Cerebellar nuclear complex (tissue), 1 donor: Measurements from ENCODE around the gene ITGA6.

Experiments used
- DNase-seq, 2 experiments: peaks; one replicate each; lab custom pipeline; 2025; lab: John Stamatoyannopoulos, UW

Gene ITGA6

DNA sequence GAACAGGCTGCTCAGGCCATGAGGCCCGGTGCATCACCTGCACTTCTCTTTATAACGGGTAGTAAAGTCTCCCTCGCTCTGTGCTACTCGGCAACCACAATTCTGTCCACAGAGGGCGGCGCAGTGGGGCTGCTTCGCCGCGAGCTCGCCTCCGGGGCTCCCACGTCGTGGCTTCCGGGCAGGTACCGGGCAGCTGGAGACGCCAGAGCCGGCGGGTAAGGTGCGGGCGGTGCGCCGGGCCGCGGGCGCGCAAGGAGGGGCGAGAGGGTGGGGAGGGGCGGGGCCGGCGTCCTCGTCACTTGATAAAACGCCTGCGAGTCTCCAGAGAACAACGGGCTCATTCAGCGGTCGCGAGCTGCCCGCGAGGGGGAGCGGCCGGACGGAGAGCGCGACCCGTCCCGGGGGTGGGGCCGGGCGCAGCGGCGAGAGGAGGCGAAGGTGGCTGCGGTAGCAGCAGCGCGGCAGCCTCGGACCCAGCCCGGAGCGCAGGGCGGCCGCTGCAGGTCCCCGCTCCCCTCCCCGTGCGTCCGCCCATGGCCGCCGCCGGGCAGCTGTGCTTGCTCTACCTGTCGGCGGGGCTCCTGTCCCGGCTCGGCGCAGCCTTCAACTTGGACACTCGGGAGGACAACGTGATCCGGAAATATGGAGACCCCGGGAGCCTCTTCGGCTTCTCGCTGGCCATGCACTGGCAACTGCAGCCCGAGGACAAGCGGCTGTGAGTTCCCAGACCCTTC, at the start of gene ITGA6:
TSS of gene ITGA6 (plus strand) at position 331 of the 734 bp plus-strand sequence.
- no peak for DNase-seq

DNA sequence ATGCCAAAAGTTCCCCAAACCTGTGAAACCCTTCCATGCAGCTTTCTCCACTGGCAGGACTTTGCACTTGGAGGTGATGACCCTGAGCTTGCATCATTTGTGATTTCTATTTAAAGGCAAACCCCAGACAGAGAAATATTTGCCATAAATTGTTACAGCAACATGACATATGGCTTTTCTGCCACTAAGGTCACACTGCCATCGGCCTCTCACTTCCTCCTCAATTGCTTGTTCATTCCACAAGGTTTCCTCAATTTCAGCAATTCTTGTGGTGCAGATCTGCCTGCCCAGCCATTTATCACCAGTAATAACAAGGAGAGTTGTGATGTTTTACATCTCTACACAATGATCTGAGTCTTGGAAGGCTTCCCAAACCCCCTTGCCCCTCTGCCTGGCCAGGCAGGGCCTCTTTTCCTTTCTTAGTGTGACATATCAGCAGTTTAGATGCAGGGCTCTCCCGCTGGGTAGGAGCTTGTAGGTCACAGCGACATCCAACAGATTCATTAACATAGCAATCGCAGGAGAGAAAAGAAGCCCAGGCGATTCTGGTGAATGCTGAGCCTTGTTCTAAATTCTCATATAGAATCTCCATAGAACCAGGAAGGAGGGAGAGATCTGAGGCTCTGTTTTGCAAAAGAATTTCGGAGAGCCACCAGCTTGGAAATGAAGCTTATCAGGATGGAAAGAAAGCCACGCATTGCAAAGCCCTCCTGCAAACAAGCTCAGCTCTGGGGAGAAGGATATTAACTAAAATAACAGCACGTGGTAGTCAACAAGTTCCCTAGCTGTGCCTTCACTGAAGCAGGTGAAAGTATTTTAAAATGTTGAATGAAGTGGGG, 46.7 kb upstream of the ITGA6 start:
- no peak for DNase-seq

DNA sequence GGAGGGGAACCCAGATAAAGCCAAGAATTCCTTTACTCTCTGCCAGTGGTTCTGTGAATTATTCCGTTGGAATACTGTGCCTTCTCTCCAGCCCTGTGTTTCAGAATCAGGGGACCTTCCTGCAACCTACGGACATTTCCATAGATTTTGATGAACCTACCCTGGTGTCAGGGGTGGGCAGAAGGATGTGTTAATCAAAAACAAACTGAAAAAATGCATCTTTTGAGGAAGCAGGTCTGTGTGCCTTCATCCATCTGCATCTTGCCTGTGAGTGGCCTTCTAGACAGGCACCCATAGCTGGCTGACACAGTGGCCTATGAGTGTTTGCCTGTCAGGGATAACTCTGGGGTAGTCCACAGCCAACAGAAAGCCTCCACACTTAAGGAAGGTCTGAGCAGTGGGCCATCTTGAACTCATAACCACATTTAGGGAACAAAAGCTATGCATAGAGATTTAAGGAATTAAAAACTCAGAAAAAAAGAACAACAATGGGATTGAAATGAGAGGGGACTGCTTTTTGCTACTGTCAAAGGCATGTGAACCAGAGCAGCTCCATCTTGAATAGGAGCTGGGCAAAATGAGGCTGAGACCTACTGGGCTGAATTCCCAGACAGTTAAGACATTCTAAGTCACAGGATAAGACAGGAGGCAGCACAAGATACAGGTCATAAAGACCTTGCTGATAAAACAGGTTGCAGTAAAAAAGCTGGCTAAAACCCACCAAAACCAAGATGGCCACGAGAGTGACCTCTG, 45.9 kb upstream of the ITGA6 start:
- no peak for DNase-seq

DNA sequence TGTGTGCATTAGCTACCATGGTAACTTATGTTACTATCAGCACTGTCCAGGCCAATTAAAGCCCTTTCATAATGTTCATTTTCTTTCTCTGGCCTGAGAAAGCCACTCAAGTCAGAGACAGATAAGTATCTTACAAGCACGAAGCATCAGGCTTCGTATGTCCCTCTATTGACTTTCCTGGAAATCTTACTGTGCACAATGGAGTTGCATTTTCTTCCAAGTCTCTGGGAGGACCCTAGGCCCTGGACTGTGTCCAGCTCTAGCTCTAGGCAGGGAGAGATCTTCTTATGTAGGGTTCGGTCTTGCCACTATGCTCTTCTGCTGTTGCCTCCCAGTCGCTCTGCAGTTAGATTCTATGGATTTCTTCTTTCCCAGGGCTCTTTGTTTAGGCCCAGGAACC, 40.0 kb upstream of the ITGA6 start:
- no peak for DNase-seq

DNA sequence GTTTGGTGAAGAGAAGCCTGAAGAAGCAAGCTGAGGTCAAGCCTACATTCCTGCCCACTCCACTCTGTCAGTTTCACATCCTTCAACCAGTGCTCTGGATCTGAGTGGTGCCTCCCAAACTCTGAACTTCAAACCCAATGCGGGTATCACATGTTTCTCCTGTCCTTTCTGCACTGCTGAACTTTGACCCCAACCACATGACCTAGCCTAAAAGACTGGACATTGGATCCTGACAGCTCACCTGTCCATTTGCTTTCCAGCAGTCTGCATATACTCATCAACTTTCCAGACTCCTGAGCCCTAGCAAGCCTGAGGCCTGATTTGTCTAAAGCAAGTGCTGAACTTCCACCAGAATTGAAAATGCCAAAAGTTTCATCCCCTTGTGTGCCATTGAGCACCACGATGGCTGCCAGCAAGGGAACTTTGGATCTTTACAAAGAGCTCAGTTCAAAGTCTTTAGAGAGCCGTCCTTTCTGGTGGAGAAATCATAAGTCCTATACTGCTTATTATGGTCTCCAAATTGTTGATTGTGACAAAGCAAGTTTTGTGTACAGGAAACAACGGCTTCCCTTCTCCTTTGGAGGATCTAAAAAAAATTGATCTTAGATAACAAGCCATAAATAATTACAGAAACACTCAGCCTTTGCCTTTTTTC, 37.6 kb upstream of the ITGA6 start:
- DNase-seq = no peak

DNA sequence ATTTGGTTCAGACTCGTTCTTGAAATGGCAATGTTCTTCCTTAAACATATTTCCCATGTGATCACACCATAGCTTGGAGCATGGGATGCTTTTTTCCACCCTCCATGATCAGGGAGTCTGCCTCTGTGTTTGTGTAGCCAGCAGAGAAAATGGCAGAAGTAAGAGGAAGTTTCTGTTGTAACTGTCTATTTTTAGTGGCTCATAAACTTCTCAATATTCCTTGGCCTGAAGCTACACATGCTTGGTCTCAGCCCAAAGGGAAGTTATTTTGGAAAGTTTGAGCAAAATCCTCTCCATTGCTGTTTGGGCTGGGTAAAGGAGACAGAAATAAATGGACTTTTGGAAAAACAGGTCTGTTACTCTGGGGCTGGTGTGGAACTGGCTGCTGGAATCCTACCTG, 33.4 kb upstream of the ITGA6 start:
- DNase-seq = no peak

DNA sequence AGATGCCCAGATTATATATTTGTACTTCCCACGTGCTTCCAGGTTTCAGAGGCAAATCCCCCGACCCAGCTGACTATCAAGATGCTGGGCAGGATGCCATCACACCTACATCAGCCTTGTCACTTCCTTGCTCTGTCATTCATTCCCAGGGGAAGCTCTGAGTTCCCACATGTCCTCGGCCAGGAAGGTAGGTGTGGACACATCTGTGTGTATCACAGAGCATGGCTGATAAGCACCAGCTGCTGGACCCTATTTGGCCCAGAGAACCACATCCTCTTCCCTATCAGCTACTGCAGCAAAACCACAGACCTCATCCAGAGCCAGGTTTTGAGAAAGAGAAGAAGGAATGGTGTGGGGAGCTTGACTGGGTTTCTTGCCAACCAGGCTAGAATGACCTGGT, 31.9 kb upstream of the ITGA6 start:
- DNase-seq = no peak

DNA sequence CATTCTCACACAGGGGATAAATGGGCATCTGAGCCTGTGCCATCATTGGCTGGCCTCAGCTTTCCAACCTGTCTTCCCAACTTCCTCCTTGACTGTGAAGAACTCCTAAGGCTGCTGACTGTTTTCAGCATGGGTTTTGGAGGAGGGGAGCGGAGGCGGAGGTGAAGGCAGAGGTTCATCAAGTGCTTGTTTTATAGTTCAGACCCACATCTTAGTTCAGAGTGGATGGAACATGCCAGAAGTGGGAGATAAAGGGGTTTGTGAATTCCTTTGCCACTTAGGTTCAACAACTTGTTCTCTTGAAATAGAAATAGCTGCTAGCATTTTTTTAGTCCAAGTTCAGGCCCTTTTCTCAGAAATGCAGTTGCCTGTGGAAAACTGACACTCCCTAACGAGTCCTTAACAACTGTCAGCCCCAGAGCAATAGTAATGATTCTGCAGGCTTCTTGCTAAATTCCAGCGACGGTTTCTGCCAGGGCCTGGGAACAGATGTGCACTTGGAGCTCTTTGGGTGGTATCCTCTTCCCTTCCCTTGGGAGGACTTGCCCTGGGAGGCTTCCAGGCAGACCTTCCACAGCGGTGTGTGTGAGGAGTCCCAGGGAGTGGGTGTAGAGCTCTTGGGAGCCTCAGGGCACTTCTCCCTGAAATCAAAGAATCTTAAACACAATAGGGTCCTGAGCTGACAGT, 30.1 kb upstream of the ITGA6 start:
- DNase-seq = no peak

DNA sequence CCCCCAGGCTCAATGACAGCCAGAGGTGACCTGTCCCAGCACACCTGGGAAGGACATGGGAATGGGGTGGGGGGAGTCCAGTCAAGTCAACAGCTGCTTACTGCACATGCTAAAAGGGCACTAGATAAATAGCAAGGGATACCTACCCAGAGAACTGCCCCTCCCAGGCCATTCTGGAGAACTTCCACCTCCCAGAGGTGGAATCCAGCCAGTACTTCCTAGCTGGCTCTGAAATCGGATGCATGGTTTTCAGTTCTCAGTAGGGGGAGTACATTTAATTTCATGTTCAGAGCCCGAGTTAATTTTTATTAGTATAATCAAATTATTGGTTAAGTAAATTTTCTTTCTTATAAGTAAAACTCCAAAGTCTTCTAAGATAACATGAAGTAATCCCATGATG, 28.9 kb upstream of the ITGA6 start:
- no peak for DNase-seq

DNA sequence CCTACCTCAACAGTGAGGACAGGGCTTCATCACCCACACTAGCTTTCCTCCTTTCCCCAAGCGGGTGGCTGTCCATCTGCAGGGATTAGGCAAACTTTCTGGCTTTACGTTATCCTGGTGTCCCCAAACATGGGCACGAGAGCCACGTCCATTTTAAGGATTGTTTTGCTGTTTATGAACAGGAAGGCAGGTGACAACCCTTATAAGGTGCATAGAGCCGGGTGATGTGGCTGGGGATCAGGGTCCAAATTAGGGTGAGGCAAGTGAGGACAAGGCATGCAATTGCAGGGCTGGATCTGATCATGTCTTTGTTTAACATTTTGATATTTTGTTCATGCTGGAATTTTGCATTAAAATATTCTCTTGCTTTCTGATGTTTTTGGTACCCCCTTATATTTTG, 27.6 kb upstream of the ITGA6 start:
- DNase-seq = no peak

DNA sequence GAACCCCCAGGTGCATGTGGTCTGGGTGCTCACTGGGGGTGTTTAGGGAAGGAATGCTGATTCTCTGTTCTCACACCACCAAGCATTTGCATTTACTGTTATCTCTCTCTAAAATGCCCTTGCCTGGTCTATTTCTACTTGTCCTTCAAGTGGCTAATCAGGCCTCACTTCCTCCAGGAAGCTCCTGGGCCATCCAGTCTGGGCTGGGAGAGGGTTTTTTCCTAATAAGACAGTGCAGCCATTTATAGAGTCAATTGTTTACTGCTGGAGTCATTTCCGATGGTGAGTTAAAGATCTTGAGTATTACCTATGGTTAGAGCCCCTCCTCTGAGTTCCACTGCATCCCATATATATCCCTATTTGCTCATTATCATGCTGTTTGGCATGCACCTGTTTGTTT, 25.2 kb upstream of the ITGA6 start:
- DNase-seq = no peak

DNA sequence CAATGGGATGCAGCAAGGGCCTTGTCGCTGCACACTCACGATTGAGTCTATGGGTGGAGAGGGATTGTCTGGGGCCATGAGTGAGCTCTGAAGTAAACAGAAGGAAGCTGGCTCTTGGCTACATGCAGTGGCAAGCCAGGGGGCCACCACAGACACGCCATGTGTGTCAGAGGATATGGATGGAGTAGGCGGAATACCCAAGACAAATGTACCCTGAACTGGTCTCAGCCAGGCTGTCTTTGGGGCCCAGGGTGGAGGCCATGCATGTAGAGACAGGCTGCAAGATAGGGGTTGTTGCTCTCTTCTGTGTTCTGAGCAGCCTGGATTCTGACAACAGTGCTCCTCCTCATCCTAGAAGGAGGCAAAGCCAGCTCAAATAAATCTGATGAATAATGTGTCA, 24.0 kb upstream of the ITGA6 start:
- DNase-seq = no peak

DNA sequence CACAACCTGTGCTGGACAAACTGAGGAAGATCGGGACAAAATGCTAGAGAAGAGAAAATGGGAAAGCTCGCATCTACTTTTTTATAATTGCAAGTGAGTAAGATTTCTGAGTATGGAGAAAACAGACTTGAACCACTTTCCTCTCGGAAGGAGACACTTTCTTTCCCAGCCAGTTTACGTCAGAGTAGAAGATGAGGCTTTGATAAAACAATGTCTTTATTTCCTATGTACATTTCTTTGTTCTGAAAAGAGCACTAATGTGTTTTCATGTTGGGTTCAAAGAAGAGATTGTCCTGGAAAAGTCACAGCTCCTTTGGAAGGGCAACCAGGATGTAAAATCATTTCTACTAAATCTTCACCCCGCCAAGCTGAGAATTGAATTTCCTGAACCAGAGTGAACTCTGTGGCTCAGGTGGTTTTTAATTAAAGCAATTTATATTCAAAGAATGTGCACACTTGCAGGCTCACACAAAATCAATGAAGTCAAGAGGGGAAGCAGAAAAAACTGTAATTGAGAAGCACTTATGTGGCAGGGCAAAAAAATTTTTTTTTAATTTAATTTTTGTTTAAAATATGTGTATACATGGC, 23.4 kb upstream of the ITGA6 start:
- DNase-seq = no peak

DNA sequence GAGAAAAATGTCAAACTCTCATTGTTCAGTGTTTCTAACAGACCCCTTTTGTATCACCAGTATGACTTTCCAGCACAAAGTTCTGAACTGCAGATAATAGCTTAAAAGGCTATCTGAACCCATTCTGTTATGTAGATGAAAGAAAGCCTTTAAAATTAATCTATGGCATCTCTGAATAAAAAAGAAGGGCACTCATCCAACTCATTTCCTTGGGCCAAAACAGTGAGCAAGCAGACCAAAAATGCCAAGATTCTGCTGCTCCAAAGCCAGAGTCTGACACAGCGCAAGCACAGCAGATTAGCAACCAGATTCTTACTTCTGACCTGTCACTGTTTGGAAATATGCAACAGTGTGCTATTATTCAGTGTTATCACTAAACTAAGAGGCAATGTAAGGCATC, 22.6 kb upstream of the ITGA6 start:
- no peak for DNase-seq

DNA sequence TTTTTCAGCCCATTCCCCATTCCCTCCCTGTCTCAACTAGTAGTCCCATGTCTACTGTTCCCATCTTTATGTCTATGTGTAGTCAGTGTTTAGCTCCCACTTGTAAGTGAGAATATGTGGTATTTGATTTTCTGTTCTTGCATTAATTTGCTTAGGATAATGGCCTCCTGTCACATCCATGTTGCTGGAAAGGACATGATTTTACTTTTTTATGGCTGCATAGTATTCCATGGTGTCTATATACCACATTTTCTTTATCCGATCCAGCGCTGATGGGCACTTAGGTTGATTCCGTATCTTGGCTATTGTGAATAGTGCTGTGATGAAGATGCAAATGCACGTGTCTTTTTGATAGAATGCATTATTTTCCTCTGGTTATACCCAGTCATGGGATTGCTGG, 21.7 kb upstream of the ITGA6 start:
- DNase-seq = no peak

DNA sequence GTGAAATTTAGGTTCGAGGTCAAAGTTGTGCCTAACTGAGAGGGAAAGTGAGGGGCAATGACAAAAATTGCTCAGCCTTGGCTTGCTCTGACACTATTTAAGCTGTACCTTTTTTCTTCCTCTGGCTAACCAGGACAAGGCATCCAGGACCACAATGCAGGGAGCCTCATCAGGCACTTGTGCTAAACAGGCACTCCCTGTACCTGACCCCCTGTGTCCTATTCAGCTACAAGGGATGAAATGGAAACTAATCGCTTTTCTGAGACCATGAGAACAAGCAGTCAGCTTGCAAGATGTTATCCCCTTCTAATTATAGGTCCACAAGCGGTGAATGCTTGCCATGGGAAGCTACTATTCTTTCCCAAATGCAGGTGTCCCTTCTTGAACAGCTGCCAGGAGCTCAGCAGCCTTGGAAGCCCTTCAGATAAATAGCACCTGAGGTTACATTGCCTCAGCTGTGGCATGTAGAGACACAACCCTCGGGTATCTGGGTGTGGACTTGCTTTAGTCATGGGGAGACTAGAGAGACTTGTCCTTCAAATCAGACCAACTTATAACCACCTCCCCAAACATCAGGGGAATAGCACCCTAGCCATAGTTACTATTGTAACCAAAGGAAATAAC, 19.1 kb upstream of the ITGA6 start:
- DNase-seq = no peak

DNA sequence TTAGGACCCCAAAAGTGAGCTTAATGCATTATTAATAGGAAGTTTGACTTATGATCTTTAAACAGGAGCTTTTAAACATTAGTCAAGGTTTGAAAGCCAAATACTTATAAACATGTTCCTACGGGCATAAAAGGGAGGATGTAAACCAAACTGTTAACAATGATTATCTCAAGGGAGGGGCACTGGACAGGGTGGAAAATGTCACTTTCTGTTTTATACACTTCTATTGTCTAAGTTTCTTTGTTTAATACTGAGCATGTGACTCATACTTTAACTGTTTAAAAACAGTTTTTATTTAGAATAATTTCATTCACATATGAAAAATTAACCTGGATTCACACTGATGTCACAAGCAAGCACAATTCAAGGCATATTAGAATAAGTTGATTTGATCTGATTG, 18.3 kb upstream of the ITGA6 start:
- no peak for DNase-seq

DNA sequence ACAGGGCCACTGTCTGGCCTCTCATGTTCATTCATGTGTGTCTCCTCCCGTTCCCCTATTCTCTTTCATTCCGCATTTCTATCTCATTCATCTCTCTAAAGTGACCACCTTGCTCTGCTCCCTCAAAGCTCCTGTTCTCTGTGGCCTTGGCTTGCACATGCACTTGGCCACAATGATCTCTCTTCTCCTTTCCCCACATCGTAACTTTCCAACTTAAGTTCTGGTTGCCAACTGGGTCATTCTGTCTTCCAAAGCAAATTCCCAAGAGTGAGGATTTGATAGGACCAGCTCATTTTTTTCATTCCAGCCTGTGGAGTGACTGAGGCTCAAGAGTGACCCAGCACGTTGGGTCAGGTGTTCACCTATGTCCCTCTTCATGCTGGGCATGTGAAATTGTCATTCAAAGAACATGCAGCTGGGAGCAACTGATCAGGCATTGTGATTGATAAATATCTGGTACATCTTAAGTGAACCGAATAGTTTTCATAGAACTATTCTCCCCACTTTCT, 14.3 kb upstream of the ITGA6 start:
- no peak for DNase-seq

DNA sequence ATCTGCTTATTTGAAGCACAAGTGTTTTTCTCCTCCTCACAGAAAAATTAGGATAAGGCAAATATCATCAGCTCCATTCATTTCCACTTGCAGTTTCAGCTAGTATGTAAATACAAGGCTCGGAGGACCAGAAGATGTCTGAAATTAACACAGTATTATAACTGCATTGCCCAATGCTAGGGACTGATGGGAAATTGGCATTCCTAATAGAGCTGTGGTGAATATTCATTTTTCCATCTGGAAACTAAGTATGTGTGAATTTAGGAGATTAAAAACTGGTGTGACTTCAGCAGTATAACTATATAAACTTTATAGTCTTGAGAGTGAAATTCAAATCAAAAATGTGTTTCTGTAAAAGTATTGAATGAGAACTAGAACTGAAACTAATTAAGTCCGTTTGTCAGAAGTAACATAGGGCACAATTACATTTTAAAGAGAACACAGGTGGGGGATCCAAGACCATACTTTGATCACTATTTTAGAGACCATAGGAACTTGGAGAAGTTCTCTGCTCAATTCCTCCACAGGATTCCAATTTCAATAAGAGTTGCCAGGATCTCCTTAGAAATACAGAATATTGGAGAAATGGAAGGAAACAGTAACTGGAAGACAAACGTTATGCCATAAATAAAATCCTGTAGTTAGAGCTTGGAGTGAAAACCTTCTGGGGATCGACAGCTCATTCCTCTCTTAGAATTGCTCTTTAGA, 12.1 kb upstream of the ITGA6 start:
- DNase-seq = no peak

DNA sequence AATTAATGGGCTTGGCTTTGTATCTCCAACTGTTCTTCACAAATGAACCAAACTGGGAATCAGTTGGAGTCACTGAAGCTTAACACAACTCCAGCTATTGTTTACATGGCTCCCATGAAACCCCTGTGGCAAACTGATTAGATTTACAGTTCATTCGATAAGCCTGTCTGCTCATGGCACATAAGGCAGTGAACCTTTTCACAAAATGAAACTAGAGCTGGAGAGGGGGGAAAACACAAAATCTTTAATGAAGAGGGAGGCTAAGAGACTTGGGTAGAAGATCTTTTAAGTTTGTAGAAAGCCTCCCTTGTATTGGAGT, 11.6 kb upstream of the ITGA6 start:
- DNase-seq = no peak
